ENCODE measurements around the gene MLF2. TPM values are rescaled to one million over a fixed set of nuclear protein-coding genes. Genes with fewer than 3 reads are reported as not detected.

MLF2 gene
- total and polyA plus RNA-seq, 10 of the 15 experiments (the other 5 are each of a cell fraction or from before 2014, with no cell fraction given): 13.5 to 222 (median 130) TPM

DNA sequence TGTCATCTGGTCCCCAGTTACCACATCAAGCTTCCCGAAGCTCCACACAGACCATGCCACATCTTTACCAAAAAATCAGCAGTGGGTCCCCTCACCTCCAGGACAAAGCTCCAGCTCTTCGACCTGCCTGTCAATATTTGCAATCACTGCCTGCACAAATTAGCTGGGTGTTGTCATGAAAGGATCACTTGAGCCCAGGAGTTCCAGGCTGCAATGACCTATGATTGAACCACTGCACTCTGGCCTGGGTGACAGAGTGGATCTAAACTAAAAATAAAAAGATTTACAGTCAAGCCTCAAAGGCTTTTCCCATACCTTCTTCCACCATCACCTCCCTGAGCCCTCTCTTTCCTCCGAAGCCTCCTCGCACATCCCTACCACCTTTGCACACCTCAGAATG lies 43.6 kb upstream of the MLF2 start (continued):
- TF ChIP-seq, protein P1, sequence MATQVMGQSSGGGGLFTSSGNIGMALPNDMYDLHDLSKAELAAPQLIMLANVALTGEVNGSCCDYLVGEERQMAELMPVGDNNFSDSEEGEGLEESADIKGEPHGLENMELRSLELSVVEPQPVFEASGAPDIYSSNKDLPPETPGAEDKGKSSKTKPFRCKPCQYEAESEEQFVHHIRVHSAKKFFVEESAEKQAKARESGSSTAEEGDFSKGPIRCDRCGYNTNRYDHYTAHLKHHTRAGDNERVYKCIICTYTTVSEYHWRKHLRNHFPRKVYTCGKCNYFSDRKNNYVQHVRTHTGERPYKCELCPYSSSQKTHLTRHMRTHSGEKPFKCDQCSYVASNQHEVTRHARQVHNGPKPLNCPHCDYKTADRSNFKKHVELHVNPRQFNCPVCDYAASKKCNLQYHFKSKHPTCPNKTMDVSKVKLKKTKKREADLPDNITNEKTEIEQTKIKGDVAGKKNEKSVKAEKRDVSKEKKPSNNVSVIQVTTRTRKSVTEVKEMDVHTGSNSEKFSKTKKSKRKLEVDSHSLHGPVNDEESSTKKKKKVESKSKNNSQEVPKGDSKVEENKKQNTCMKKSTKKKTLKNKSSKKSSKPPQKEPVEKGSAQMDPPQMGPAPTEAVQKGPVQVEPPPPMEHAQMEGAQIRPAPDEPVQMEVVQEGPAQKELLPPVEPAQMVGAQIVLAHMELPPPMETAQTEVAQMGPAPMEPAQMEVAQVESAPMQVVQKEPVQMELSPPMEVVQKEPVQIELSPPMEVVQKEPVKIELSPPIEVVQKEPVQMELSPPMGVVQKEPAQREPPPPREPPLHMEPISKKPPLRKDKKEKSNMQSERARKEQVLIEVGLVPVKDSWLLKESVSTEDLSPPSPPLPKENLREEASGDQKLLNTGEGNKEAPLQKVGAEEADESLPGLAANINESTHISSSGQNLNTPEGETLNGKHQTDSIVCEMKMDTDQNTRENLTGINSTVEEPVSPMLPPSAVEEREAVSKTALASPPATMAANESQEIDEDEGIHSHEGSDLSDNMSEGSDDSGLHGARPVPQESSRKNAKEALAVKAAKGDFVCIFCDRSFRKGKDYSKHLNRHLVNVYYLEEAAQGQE (IDR thresholded peaks at IDR 0.05; ENCODE audit: low read depth, low read length): no peak
- no peak for TF ChIP-seq JUND (IDR thresholded peaks at IDR 0.05; ENCODE audit: low read depth, low read length)
- no peak for TF ChIP-seq MTA3 (IDR thresholded peaks at IDR 0.05; ENCODE audit: borderline replicate concordance, low read length)

DNA sequence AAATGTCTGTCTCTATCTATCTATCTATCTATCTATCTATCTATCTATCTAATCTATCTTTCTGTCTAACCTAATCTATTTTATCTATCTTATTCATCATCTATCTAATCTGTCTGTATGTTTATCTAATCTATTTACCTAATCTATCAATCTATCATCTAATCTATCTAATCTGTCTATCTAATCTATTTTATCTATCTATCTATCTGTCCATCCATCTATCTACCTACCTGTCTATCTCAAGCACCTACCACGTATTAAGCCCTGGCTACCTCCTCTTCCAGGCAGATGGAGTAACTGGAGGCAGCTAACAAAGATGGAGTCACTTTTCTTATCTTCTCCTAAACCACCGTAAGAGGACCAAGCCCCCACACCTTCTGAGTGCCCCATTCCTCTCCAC lies 42.1 kb upstream of the MLF2 start:
- FAIRE-seq (no peak), DNase-seq (ENCODE audit: low read depth, low spot score) (no peak), ATAC-seq (no peak)
- no peaks in the 10 kb centered on the region for H4K20me1 ChIP-seq (ENCODE audit: control insufficient read depth, insufficient read depth)
- no TSS peak for BruUV-seq (replicated peaks)
- no peak overlapping the region for H3K9ac ChIP-seq (ENCODE audit: control insufficient read depth, insufficient read depth, low read length)
- ChIA-PET CTCF (interaction anchor here (1.3 kb wide), 1 partner anchor 11 kb away, joined by 6 read pairs; no protein-coding TSS in a partner anchor), RAD21 (ENCODE audit: unreplicated experiment) (no interaction called here), SMC1A (ENCODE audit: uncharacterized antibody, unreplicated experiment) (interaction anchor here (1.2 to 1.8 kb wide), 2 partner anchors 16 to 42 kb away, joined by 4 to 5 read pairs; partner anchors contain the start of gene MLF2), POLR2A (interaction anchor here (0.6 kb wide), 1 partner anchor 355 kb away, joined by 5 read pairs; no protein-coding TSS in a partner anchor)
- H2AFZ ChIP-seq (ENCODE audit: control insufficient read depth, low read depth, low read length): no peak overlapping the region
- in situ Hi-C loops (cut with MboI): no loop called here
- intact Hi-C loops (cut with micrococcal nuclease; ENCODE audit: unreplicated experiment): no loop called here
- H3K4me3 ChIP-seq: no peak overlapping the region
- no peaks in the 10 kb centered on the region for H3K79me2 ChIP-seq (ENCODE audit: control insufficient read depth, insufficient read depth, low read length)
- WGBS (ENCODE audit: insufficient coverage, insufficient replicate concordance, low lambda C conversion rate, missing lambda C conversion rate): 48% methylated on average over 2 of the region's 2 CpGs
- H3K27ac ChIP-seq (ENCODE audit: control insufficient read depth, insufficient read depth): no peak overlapping the region
- H3K27me3 ChIP-seq (replicated peaks in 1 of 2; ENCODE audit: control insufficient read depth in 2 of 2, insufficient read depth in 2 of 2, low read length in 1 of 2): no peaks in the 10 kb centered on the region; a peak in 1 of 4 replicates
- H3K9me3 ChIP-seq (replicated peaks; ENCODE audit: control insufficient read depth, insufficient read depth, low read length): no peaks in the 10 kb centered on the region
- H3K4me1 ChIP-seq (ENCODE audit: control insufficient read depth, insufficient read depth, low read length): peaks cover 15% of the 10 kb centered on the region
- H3K4me2 ChIP-seq (ENCODE audit: control insufficient read depth, insufficient read depth): no peak overlapping the region
- TF ChIP-seq SUPT20H (IDR thresholded peaks at IDR 0.05; ENCODE audit: borderline replicate concordance, control insufficient read depth, low read depth, low read length) (no peak), MTA2 (IDR thresholded peaks at IDR 0.05; ENCODE audit: low read depth) (no peak), CEBPB (IDR thresholded peaks at IDR 0.05; ENCODE audit: borderline replicate concordance in 1 of 2, low read depth in 2 of 2, low read length in 2 of 2) (no peak), YY1 (IDR thresholded peaks at IDR 0.05; ENCODE audit: low read depth, low read length) (no peak)
- TF ChIP-seq, protein P2, sequence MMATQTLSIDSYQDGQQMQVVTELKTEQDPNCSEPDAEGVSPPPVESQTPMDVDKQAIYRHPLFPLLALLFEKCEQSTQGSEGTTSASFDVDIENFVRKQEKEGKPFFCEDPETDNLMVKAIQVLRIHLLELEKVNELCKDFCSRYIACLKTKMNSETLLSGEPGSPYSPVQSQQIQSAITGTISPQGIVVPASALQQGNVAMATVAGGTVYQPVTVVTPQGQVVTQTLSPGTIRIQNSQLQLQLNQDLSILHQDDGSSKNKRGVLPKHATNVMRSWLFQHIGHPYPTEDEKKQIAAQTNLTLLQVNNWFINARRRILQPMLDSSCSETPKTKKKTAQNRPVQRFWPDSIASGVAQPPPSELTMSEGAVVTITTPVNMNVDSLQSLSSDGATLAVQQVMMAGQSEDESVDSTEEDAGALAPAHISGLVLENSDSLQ (IDR thresholded peaks at IDR 0.05): no peak
- TF ChIP-seq, protein P3, sequence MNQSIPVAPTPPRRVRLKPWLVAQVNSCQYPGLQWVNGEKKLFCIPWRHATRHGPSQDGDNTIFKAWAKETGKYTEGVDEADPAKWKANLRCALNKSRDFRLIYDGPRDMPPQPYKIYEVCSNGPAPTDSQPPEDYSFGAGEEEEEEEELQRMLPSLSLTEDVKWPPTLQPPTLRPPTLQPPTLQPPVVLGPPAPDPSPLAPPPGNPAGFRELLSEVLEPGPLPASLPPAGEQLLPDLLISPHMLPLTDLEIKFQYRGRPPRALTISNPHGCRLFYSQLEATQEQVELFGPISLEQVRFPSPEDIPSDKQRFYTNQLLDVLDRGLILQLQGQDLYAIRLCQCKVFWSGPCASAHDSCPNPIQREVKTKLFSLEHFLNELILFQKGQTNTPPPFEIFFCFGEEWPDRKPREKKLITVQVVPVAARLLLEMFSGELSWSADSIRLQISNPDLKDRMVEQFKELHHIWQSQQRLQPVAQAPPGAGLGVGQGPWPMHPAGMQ (IDR thresholded peaks at IDR 0.05; ENCODE audit: borderline replicate concordance): no peak
- TF ChIP-seq, protein P4, sequence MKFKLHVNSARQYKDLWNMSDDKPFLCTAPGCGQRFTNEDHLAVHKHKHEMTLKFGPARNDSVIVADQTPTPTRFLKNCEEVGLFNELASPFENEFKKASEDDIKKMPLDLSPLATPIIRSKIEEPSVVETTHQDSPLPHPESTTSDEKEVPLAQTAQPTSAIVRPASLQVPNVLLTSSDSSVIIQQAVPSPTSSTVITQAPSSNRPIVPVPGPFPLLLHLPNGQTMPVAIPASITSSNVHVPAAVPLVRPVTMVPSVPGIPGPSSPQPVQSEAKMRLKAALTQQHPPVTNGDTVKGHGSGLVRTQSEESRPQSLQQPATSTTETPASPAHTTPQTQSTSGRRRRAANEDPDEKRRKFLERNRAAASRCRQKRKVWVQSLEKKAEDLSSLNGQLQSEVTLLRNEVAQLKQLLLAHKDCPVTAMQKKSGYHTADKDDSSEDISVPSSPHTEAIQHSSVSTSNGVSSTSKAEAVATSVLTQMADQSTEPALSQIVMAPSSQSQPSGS (IDR thresholded peaks at IDR 0.05; ENCODE audit: low read length): no peak
- TF ChIP-seq, protein P5, sequence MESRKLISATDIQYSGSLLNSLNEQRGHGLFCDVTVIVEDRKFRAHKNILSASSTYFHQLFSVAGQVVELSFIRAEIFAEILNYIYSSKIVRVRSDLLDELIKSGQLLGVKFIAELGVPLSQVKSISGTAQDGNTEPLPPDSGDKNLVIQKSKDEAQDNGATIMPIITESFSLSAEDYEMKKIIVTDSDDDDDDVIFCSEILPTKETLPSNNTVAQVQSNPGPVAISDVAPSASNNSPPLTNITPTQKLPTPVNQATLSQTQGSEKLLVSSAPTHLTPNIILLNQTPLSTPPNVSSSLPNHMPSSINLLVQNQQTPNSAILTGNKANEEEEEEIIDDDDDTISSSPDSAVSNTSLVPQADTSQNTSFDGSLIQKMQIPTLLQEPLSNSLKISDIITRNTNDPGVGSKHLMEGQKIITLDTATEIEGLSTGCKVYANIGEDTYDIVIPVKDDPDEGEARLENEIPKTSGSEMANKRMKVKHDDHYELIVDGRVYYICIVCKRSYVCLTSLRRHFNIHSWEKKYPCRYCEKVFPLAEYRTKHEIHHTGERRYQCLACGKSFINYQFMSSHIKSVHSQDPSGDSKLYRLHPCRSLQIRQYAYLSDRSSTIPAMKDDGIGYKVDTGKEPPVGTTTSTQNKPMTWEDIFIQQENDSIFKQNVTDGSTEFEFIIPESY (IDR thresholded peaks at IDR 0.05): no peak
- TF ChIP-seq, protein P6, sequence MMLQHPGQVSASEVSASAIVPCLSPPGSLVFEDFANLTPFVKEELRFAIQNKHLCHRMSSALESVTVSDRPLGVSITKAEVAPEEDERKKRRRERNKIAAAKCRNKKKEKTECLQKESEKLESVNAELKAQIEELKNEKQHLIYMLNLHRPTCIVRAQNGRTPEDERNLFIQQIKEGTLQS (IDR thresholded peaks at IDR 0.05; ENCODE audit: borderline replicate concordance, extremely low read depth, low read depth, low read length): no peak
- H3K36me3 ChIP-seq (ENCODE audit: control insufficient read depth in 2 of 2, insufficient read depth in 2 of 2, low read length in 1 of 2): no peaks in the 10 kb centered on the region

Measured in GM12878 (cell line).